Kidney (tissue), 14 donors: ENCODE measurements around the gene BRCA2. TPM values are rescaled to one million over a fixed set of nuclear protein-coding genes. Genes with fewer than 3 reads are reported as not detected.

Experiments
- DNase-seq, 5 donors: peaks; one replicate each; pipeline ENCODE4 v3.0.0-alpha.2; 2013 to 2020
- FAIRE-seq: peaks from 2 replicates; lab custom pipeline; 2012; peaks lifted over from hg19 to GRCh38; lab: Jason Lieb, UNC
- H3K27ac ChIP-seq, 2 donors: one replicate each; pipeline ENCODE4 v1.7.0; 2013; ENCODE audit warnings: low read depth in 2 of 2, low read length in 2 of 2, inconsistent platforms in 1 of 2
- H3K27me3 ChIP-seq: one replicate; pipeline ENCODE4 v1.7.1; 2013; ENCODE audit warnings: low read length, inconsistent platforms; ENCODE audit not compliant: control insufficient read depth, insufficient read depth
- H3K36me3 ChIP-seq, 3 donors: one replicate each; pipeline versions ENCODE4 v1.7.0 to v1.7.1; 2013; ENCODE audit warnings: low read length in 3 of 3, control low read depth in 1 of 3, inconsistent platforms in 1 of 3; ENCODE audit not compliant: insufficient read depth in 3 of 3, control insufficient read depth in 2 of 3
- H3K4me1 ChIP-seq, 3 donors: one replicate each; pipeline versions ENCODE4 v1.7.0 to v1.7.1; 2013; ENCODE audit warnings: low read length in 3 of 3, inconsistent platforms in 1 of 3, low read depth in 1 of 3; ENCODE audit not compliant: control insufficient read depth in 2 of 3, insufficient read depth in 2 of 3
- H3K4me3 ChIP-seq, 3 donors: one replicate each; pipeline versions ENCODE4 v1.7.0 to v1.8.1; 2013; ENCODE audit warnings: low read length in 3 of 3, control low read depth in 1 of 3, inconsistent platforms in 1 of 3
- H3K9ac ChIP-seq, 3 donors: one replicate each; pipeline versions ENCODE4 v1.7.0 to v1.7.1; 2013; ENCODE audit warnings: low read length in 3 of 3, control low read depth in 1 of 3, inconsistent platforms in 1 of 3
- H3K9me3 ChIP-seq, 3 donors: one replicate each; pipeline versions ENCODE4 v1.7.0 to v1.7.1; 2013; ENCODE audit warnings: low read length in 3 of 3, control low read depth in 1 of 3, inconsistent platforms in 1 of 3; ENCODE audit not compliant: control insufficient read depth in 2 of 3, insufficient read depth in 1 of 3
- intact Hi-C: fragments of 100-400 bp; cut with DNase I; formaldehyde crosslinking; loops from one replicate; pipeline ENCODE4 v1.11.1; 2022
- polyA plus RNA-seq: library from polyadenylated mRNA; stranded (reverse); fragments of 350-450 nt; fragmentation: Illumina TruSeq; extraction: RNeasy Lipid Tissue Mini Kit (QIAGEN cat#74804); gene quantifications from one replicate; pipeline ENCODE4 v1.2.3, GENCODE V29; 2014; ENCODE audit warnings: low read depth, low replicate concordance; ENCODE audit not compliant: insufficient read depth
- total RNA-seq: library from RNA; stranded (reverse); fragmentation: NEBNext Ultra II Directional; extraction: Animal tissue kit (Norgen Biotek cat#: 25700); gene quantifications from one replicate; pipeline ENCODE4 v1.2.1, GENCODE V29; 2021
- TF ChIP-seq, protein P1 (sequence below): IDR thresholded peaks from 3 replicates; pipeline ENCODE4 v1.5.1; 2012; ENCODE audit warnings: mild to moderate bottlenecking, moderate library complexity, borderline replicate concordance; ENCODE audit not compliant: insufficient read depth; ENCODE audit errors: extremely low read depth
- donor health status: control.
- donor health status: control.
- donor health status: control.
- donor health status: control.
- donor health status: control.
- donor health status: DM: yes; HTN: yes; CAD: no.
- donor health status: Normal renal cell carcinoma (clear cell type).

BRCA2 gene
- total and polyA plus RNA-seq, 2 donors from 2014 or later = 0.02 to 2.0 TPM

GRCh38 chr13:32447894-32448623, 132.8 kb downstream of the BRCA2 start:
- FAIRE-seq = no peak

DNA sequence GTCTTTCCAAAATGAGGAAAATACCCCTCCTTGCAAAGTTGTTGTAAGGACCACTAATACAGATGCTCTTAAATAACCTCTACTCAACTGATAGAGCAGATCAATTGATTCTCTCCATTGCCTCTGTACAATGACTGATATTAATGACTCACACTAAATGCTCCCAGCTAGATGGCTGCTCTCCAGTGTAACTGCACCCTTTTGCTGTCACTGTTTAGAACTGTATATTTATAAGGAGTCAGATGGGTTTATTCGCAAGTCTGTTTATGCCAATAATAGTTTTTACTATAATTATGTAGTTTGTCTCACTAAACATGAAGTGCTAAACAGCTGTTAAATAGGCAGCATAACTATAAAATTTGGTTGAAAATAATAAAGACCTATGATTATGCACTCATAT, 133.7 kb downstream of the BRCA2 start:
- Histone ChIP-seq H3K4me3 (no peak overlapping the region), H3K27me3 (no peaks in the 10 kb centered on the region), H3K4me1 (no peaks in the 10 kb centered on the region), H3K27ac (no peak overlapping the region), H3K9me3 (no peaks in the 10 kb centered on the region), H3K36me3 (no peaks in the 10 kb centered on the region), H3K9ac (no peak overlapping the region)
- TF ChIP-seq, protein P1, sequence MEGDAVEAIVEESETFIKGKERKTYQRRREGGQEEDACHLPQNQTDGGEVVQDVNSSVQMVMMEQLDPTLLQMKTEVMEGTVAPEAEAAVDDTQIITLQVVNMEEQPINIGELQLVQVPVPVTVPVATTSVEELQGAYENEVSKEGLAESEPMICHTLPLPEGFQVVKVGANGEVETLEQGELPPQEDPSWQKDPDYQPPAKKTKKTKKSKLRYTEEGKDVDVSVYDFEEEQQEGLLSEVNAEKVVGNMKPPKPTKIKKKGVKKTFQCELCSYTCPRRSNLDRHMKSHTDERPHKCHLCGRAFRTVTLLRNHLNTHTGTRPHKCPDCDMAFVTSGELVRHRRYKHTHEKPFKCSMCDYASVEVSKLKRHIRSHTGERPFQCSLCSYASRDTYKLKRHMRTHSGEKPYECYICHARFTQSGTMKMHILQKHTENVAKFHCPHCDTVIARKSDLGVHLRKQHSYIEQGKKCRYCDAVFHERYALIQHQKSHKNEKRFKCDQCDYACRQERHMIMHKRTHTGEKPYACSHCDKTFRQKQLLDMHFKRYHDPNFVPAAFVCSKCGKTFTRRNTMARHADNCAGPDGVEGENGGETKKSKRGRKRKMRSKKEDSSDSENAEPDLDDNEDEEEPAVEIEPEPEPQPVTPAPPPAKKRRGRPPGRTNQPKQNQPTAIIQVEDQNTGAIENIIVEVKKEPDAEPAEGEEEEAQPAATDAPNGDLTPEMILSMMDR = no peak
- intact Hi-C loops = no loop called here
- DNase-seq (no peak), FAIRE-seq (no peak)

More at GRCh38 chr13:32447894-32448623, 132.8 kb downstream of the BRCA2 start:
- no peaks in the 10 kb centered on the region for H3K27me3 ChIP-seq
- peaks cover 0 to 2% (median 0%) of the 10 kb centered on the region in 3 donors for H3K36me3 ChIP-seq
- no peak overlapping the region for H3K9ac ChIP-seq
- intact Hi-C loops = no loop called here
- DNase-seq = peak in 1 of 5 donors; percentile 24
- no peak overlapping the region for H3K27ac ChIP-seq
- no peaks in the 10 kb centered on the region for H3K4me1 ChIP-seq
- H3K4me3 ChIP-seq = no peak overlapping the region
- H3K9me3 ChIP-seq = no peaks in the 10 kb centered on the region
- TF ChIP-seq, protein P1 = no peak

Other genes with a start within 250 kb of the BRCA2 start
- gene ZAR1L, start 145 bp upstream of the BRCA2 start, total RNA-seq = not detected
- gene ZAR1L, start 145 bp upstream of the BRCA2 start, polyA plus RNA-seq = not detected
- gene N4BP2L1, start 112.6 kb downstream of the BRCA2 start, total RNA-seq = 14.5 TPM
- 10.1 TPM for gene N4BP2L1, start 112.6 kb downstream of the BRCA2 start, polyA plus RNA-seq
- 165 TPM for gene N4BP2L2, start 223.3 kb downstream of the BRCA2 start, total RNA-seq
- 71.3 TPM for gene N4BP2L2, start 223.3 kb downstream of the BRCA2 start, polyA plus RNA-seq